ENCODE data around the gene CLK2.
A peak's percentile ranks its signal among the peaks of the same experiment; 100 is the strongest.

The CLK2 gene

DNA sequence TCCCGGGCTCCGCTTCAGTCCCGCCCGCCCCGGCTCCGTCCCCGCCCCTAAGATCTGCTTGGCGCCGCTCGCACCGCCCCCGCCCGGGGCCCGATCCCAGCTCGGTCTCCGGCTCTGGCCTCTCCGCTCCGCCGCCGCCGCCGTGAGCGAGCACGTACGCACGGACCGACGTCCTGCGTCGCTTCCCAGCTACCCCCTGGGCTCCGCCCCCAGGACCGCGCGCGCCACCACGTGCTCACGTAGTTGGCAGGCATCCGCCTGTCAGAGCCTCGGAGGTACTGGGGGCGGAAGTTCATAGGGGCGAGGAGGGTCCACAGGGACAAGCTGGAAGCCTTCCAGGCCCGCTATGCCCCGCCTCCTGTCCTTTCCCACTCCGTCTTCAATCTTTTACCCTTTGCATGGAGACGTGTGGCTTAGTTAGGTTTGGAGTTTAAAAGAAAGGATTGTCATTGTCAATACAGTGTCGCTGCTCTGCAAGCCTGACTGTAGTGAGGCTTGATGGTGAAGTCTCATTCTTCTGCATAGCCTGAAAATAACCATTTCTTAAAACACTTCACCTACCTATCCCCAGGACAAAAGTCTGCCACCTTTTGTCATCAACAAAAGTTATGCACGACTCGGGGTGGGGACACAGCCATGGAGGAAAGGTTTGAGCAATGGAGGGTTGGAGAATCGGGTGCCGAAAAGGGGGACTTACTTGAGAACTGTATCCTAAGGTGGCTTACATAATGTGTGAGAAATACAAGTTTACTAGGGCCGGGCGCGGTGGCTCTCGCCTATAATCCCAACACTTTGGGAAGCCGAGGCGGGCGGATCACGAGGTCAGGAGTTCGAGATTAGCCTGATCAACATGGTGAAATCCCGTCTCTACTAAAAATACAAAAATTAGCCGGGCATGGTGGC lies at the start of gene CLK2:
CLK2 (minus strand) TSS at position 162 of the 903 bp plus-strand sequence. CDS start 2,527 bp downstream, outside the sequence.
- Mint-ChIP-seq H3K9me3 (no peaks in the 10 kb centered on the region), H3K4me3 (peak within 1 kb of the TSS; percentile 91), H3K36me3 (peaks cover 10% of the 10 kb centered on the region), H3K4me1 (peaks cover 53% of the 10 kb centered on the region), H3K27me3 (no peaks in the 10 kb centered on the region), H3K27ac (peak within 1 kb of the TSS; percentile 95)

DNA sequence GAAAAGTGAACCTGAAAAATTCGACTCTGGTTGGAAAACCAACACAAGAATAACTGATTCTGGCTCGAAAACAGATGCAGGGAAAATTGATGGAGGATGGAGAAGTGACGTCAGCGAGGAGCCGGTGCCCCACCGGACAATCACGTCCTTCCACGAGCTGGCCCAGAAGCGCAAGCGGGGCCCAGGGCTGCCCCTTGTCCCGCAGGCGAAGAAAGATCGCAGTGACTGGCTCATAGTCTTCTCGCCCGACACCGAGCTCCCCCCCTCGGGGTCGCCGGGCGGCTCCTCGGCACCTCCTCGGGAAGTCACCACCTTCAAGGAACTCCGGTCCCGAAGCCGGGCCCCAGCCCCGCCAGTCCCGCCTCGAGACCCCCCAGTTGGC lies 49.3 kb upstream of the CLK2 start:
- peaks cover 3% of the 10 kb centered on the region for H3K36me3 Mint-ChIP-seq
- H3K4me1 Mint-ChIP-seq, result peaks cover 31% of the 10 kb centered on the region
- H3K27ac Mint-ChIP-seq, result no peak overlapping the region
- no peaks in the 10 kb centered on the region for H3K9me3 Mint-ChIP-seq
- no peaks in the 10 kb centered on the region for H3K27me3 Mint-ChIP-seq
- H3K4me3 Mint-ChIP-seq, result peak overlapping the region; percentile 77

DNA sequence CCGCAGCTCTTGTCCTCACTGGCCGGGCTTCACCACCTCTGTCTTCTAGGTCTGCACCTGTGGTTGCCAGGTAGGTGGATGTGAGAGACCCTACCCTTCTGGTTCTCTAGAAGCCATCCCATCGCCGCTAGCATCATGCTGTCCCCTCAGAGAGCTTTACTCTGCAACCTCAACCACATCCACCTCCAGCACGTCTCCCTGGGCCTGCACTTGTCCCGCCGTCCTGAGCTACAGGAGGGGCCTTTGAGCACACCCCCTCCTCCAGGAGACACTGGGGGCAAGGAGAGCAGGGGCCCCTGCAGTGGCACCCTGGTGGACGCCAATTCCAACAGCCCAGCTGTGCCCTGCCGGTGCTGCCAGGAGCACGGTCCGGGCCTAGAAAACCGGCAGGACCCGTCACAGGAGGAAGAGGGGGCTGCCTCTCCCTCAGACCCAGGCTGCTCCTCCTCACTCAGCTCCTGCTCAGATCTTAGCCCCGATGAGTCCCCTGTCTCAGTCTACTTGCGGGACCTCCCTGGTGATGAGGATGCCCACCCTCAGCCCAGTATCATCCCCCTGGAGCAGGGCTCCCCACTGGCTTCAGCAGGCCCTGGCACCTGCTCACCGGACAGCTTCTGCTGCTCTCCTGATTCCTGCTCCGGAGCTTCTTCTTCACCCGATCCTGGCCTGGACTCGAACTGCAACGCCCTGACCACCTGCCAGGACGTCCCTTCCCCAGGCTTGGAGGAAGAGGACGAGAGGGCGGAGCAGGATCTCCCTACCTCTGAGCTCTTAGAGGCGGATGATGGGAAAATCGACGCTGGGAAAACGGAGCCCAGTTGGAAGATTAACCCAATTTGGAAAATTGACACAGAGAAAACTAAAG lies 48.6 kb upstream of the CLK2 start:
- Mint-ChIP-seq H3K27ac (peak overlapping the region; percentile 41), H3K4me3 (peak overlapping the region; percentile 77), H3K36me3 (peaks cover 3% of the 10 kb centered on the region), H3K9me3 (no peaks in the 10 kb centered on the region), H3K27me3 (no peaks in the 10 kb centered on the region), H3K4me1 (peaks cover 31% of the 10 kb centered on the region)

DNA sequence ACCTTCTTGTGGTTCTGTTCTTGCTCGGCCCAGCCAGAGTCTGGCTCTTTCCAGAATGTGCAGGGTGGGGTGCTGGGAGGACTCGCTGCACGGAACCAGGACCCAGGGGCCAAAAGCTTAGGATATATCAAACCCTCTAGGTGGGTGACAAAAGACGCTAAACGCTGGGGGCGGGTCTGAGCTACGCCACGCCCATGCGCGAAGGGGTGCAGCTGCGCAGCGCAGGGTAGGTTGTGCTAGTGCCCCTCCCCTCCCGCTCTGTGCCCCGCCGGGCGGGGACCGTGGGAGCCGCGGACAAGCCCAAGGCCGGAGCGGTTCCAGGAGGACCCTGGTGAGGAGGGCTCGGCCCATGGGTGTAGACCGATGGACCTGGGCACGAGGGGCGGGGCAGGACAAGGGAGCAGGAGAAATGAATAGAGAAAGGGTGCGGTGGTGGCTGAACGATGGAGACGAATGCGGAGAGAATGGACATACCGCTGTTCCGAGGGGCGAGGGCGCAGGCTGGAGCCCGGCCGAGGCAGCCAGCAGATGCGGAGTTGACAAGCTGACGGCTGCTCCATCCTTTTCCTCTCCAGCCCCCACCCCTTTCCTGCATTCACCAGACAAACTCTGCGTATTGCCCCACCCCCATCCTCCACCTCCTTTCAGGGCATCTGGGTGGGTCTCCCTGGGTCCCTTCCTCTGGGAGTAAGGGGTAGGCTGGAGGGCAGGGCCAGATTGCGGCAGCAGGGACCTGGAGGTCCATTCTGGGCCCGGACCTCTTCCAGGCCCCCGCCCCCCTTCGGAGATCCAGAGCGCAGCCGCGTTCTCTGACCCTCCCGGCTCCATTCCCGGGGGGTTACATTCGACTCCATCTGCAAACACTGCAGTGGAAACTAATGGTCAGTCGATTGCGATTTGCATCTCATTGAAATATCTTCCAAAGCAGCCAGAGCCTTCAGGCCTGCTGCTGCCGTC lies 47.6 kb upstream of the CLK2 start, which contains the start of gene RUSC1:
RUSC1 (plus strand) TSS at position 234 of the 957 bp plus-strand sequence. CDS start 880 bp downstream, outside the sequence.
- Mint-ChIP-seq H3K36me3 (peaks cover 3% of the 10 kb centered on the region), H3K4me1 (peaks cover 27% of the 10 kb centered on the region), H3K27ac (peak within 1 kb of the TSS; percentile 52), H3K4me3 (peak within 1 kb of the TSS; percentile 77), H3K9me3 (no peaks in the 10 kb centered on the region), H3K27me3 (no peaks in the 10 kb centered on the region)

DNA sequence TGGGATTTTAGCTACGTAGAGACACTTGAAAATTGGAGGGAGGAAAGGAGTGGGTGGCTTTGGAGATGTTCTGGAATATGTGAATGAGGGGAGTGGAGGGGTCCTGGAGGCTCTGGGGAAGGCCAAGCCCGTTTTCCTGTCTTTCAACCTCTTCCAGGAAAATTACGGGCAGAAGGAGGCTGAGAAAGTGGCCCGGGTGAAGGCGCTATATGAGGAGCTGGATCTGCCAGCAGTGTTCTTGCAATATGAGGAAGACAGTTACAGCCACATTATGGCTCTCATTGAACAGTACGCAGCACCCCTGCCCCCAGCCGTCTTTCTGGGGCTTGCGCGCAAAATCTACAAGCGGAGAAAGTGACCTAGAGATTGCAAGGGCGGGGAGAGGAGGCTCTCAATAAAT lies 46.9 kb upstream of the CLK2 start:
- peaks cover 3% of the 10 kb centered on the region for H3K36me3 Mint-ChIP-seq
- H3K27me3 Mint-ChIP-seq, result no peaks in the 10 kb centered on the region
- H3K4me1 Mint-ChIP-seq, result peaks cover 24% of the 10 kb centered on the region
- no peaks in the 10 kb centered on the region for H3K9me3 Mint-ChIP-seq
- peak overlapping the region; percentile 77 for H3K4me3 Mint-ChIP-seq
- H3K27ac Mint-ChIP-seq, result peak overlapping the region; percentile 52

DNA sequence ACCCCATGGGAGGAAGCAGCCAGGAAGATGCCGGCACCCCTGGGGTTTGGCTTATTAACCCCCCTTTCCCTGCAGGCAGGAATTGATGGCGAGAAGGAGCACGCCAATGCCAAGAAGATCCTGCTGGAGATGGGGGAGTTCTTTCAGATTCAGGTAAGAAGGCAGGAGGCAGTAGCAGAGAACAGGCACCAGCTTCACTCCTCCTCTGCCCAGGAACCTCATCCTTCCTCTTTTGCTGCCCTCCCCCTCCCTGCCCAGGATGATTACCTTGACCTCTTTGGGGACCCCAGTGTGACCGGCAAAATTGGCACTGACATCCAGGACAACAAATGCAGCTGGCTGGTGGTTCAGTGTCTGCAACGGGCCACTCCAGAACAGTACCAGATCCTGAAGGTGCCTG lies 46.2 kb upstream of the CLK2 start:
- no peak overlapping the region for H3K27ac Mint-ChIP-seq
- peaks cover 24% of the 10 kb centered on the region for H3K4me1 Mint-ChIP-seq
- H3K4me3 Mint-ChIP-seq, result peak overlapping the region; percentile 38
- no peaks in the 10 kb centered on the region for H3K9me3 Mint-ChIP-seq
- no peaks in the 10 kb centered on the region for H3K27me3 Mint-ChIP-seq
- peaks cover 3% of the 10 kb centered on the region for H3K36me3 Mint-ChIP-seq

DNA sequence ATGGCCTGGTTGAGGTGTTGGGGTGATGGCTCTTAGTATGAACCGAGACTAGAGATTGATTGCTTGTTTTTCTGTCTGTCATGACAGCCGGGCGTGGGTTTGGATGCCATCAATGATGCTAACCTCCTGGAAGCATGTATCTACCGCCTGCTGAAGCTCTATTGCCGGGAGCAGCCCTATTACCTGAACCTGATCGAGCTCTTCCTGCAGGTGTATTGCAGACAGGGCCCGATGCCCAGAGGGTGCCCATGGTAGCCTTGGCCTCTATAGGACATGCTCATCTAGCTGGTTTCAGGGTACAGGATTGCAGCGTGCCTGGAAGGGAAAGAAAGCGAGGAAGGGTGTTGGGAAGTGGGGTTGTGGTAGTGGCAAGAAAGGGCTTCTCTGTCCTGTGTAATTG lies 44.8 kb upstream of the CLK2 start:
- no peak overlapping the region for H3K4me3 Mint-ChIP-seq
- peaks cover 7% of the 10 kb centered on the region for H3K36me3 Mint-ChIP-seq
- H3K9me3 Mint-ChIP-seq, result no peaks in the 10 kb centered on the region
- H3K27me3 Mint-ChIP-seq, result no peaks in the 10 kb centered on the region
- peak overlapping the region; percentile 21 for H3K27ac Mint-ChIP-seq
- peaks cover 28% of the 10 kb centered on the region for H3K4me1 Mint-ChIP-seq

DNA sequence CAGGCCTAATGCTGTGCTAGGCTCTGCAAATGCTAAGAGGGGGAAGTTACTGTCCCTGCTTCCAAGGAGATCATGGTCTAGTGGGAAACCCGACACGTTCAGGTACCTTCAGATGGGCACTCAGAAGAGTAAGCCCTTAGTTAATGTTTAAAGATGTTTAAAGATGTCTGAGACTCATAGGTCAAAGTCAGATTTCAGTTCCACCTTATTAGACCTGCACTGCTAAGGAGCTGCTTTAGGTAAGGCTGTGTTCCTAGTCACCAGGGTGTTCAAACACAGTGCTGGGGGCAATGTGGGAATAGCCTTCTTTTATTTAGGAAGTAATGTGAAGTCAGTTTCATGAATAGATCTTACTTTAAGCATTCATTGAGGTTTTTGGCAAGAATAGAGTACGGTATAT lies 43.6 kb upstream of the CLK2 start:
- Mint-ChIP-seq H3K27ac (no peak overlapping the region), H3K36me3 (peaks cover 9% of the 10 kb centered on the region), H3K9me3 (no peaks in the 10 kb centered on the region), H3K27me3 (no peaks in the 10 kb centered on the region), H3K4me3 (no peak overlapping the region), H3K4me1 (peaks cover 22% of the 10 kb centered on the region)

DNA sequence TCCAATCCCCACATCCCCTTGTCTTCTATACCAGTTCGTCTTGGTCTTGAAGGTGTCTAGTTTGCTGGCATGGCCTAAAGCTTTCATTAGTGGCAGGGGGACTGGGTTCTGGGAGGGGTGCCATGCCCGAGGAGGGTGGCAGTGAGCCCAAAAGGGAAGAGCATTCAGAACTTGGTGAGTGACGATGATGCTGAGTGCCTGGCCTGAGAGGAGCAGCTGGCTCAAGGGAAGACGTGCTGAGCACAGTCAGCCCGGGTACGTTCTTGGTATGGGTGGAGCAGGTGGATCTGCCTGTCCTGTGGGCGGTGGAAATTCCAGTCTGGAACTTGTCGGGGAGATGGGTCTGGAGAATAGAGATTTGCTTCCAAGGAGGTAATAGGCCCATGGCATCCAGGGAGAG lies 40.0 kb upstream of the CLK2 start:
- Mint-ChIP-seq H3K9me3 (no peaks in the 10 kb centered on the region), H3K4me3 (no peak overlapping the region), H3K4me1 (peaks cover 24% of the 10 kb centered on the region), H3K27ac (no peak overlapping the region), H3K36me3 (peaks cover 12% of the 10 kb centered on the region), H3K27me3 (no peaks in the 10 kb centered on the region)

DNA sequence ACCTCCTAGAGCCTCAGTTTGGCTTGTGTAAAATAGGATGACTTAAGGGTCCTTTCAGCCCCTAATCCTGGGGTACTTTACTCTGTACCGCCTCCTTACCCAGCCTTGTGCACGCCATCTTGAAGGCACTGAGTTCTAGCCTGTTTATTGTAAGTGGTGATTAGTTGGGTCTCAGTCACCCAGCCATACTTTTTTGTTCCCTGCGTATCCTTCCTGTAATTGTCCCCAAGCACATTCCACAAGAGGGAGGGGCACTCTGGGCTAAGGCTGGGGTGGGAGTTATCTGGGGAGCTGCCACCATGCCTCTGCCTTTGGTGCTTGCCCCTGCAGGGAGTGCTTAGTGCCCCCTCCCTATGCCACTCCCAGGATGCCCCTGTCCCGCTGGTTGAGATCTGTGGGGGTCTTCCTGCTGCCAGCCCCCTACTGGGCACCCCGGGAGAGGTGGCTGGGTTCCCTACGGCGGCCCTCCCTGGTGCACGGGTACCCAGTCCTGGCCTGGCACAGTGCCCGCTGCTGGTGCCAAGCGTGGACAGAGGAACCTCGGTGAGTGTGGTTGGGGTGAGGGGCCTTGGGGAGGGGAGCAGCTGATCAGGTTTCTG lies 36.2 kb upstream of the CLK2 start:
- H3K4me3 Mint-ChIP-seq, result peak overlapping the region; percentile 99
- peak overlapping the region; percentile 93 for H3K27ac Mint-ChIP-seq
- no peaks in the 10 kb centered on the region for H3K9me3 Mint-ChIP-seq
- H3K36me3 Mint-ChIP-seq, result peaks cover 12% of the 10 kb centered on the region
- no peaks in the 10 kb centered on the region for H3K27me3 Mint-ChIP-seq
- peaks cover 27% of the 10 kb centered on the region for H3K4me1 Mint-ChIP-seq

DNA sequence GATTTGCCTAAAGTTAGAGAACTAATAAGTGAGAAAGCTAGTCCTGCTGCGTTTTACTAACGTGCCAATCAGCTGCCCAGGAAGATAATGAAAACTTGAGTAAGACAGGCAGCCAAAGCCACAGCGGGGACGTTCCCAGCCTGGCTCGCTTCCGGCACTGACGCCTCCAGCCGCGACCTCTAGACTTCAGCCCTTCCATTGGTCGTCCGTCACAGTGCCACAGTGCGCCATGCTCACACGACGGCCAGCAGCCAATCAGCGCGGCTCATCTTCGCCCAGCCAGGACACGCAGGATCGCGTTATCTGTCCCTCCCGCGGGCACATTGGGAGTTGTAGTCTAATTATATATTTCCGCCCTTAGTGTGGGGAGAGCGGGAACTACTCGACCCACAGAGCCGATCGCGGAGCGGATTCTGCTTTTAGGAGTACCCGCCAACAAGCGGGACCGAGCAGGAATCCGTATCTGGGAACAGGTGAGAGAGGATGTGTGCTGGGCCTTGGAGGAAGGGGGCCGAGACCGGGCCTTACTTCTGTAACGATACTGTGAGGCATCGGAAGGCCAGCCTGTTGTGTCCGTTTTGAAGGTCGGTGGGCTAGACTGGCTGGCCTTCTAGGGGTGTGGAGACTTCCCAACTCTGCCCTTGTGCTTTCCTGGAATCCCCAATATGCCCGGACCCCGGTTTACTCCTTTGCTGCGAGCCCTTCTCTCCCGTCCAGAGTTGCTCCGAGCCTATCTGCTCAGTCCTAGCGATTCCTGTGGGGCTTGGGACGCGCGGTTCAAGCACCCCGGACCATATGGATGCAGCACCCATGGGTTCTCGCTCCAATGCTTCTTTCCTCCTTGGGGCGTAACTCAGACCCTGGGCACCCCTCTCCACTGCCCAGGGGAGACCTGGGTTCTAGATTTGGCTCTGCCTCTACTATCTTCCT lies 35.5 kb upstream of the CLK2 start, which contains the start of gene FDPS:
FDPS (plus strand) TSS at position 374 of the 930 bp plus-strand sequence. CDS start 924 bp downstream, outside the sequence.
- H3K36me3 Mint-ChIP-seq, result peaks cover 12% of the 10 kb centered on the region
- H3K27me3 Mint-ChIP-seq, result no peaks in the 10 kb centered on the region
- peak within 1 kb of the TSS; percentile 99 for H3K4me3 Mint-ChIP-seq

DNA sequence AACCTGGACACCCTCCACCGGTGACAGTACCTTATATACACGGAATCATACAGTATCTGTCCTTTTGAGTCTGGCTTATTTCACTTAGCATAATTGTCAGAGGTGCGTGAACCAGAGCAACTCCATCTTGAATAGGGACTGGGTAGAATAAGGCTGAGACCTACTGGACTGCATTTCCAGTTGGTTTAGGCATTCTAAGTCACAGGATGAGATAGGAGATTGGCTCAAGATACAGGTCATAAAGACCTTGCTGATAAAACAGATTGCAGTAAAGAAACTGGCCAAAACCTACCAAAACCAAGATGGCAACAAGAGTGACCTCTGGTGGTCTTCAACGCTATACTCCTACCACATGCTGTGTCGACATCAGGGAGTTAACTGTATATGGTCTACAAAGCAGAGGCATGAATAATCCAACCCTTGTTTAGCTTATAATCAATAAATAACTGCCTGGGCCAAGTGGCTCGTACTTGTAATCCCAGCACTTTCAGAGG lies 34.0 kb upstream of the CLK2 start:
- peak overlapping the region; percentile 30 for H3K27ac Mint-ChIP-seq
- H3K36me3 Mint-ChIP-seq, result peaks cover 6% of the 10 kb centered on the region
- no peaks in the 10 kb centered on the region for H3K9me3 Mint-ChIP-seq
- H3K4me1 Mint-ChIP-seq, result peaks cover 23% of the 10 kb centered on the region
- no peaks in the 10 kb centered on the region for H3K27me3 Mint-ChIP-seq
- peak overlapping the region; percentile 38 for H3K4me3 Mint-ChIP-seq

More for the DNA sequence above, 35.5 kb upstream of the CLK2 start, which contains the start of gene FDPS:
- H3K27ac Mint-ChIP-seq, result peak within 1 kb of the TSS; percentile 93
- H3K9me3 Mint-ChIP-seq, result no peaks in the 10 kb centered on the region
- H3K4me1 Mint-ChIP-seq, result peaks cover 27% of the 10 kb centered on the region

DNA sequence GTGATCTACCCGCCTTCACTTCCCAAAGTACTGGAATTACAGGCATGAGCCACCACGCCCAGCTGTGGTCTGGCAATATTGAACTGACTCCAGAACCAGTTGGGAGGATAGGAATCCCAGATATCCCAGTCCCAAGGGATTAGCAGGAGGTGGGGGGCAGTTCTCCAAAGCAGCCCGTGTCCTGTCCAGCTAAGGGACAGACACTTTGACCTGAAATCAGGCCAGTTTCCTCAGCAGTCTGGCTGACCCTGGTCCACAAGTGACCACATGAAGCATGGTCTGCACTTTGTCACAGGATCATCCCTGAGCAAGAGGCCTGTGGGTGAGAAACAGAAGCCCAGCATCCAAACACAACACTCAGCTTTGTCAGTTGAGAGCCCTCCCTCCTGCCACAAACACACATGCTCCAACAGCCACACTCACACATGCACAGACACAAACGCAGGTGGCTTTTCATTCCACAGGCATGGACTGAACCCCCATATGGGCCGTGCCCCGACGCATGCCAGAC lies 32.6 kb upstream of the CLK2 start:
- peaks cover 3% of the 10 kb centered on the region for H3K36me3 Mint-ChIP-seq
- H3K4me1 Mint-ChIP-seq, result peaks cover 17% of the 10 kb centered on the region
- H3K4me3 Mint-ChIP-seq, result no peak overlapping the region
- no peaks in the 10 kb centered on the region for H3K27me3 Mint-ChIP-seq
- H3K27ac Mint-ChIP-seq, result peak overlapping the region; percentile 76
- H3K9me3 Mint-ChIP-seq, result no peaks in the 10 kb centered on the region
